GM19372 (cell line): ENCODE data around the gene GRM8.

Source experiments
- ATAC-seq: cut with Tn5 transposase; IDR thresholded peaks from one replicate; pipeline ENCODE4 v1.9.1; 2021; ENCODE audit warnings: mild to moderate bottlenecking, low read depth, moderate library complexity; ENCODE audit not compliant: unreplicated experiment

GRM8 gene

DNA sequence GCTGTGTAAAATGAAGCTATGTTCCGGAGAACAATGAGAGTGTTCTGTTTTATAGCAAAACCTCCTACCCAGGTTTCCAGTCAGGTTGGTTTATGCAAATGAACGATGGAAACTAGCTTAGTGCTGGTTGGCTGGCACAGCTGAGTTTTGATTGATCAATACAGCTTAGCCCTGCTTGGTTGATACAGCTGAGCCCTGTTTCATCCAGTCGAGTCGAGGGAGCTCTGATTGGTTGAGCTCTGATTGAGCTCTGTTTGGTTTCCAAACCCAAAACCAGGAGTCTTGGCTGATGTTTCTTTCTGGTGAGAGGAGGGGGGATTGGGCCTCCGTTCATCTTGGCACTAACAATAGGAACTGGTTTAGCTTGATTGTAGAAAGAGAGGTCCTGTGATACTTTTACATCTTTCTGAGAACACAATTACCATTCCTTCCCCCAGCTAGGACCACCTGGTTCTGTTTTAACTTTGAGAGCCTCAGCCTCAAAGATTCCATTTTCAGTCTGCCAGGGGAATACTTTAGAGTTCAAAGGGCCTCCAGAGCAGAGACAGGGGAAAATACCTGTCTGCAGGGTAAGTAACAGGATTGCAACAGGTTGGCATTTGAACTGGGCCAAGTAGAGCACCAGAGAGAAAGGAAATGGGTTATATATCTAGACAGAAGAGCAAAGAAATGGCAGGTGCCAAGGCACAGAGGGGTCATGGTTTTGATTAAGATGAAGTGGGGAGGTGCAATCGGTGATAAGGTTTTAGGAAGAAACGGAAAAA, 210.9 kb downstream of the GRM8 start:
- no peak for ATAC-seq

DNA sequence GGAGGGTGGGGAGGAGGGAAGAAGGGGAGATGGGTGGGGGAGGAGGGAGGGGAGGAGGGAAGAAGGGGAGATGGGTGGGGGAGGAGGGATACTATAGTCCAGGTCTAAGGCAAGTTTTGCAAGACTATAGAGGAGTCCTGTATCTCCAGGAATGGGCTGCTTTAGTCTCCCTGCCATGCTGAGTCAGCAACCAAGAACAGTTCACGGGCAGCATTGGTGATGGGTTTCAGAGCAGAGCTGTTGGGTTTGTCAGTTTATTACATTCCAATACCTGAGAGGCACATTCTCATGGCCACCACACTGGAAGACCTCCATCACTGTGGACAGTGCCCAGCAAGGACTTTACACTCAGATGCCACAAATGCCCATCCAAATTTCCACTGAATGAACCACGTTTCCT, 212.7 kb downstream of the GRM8 start:
- ATAC-seq, result no peak

DNA sequence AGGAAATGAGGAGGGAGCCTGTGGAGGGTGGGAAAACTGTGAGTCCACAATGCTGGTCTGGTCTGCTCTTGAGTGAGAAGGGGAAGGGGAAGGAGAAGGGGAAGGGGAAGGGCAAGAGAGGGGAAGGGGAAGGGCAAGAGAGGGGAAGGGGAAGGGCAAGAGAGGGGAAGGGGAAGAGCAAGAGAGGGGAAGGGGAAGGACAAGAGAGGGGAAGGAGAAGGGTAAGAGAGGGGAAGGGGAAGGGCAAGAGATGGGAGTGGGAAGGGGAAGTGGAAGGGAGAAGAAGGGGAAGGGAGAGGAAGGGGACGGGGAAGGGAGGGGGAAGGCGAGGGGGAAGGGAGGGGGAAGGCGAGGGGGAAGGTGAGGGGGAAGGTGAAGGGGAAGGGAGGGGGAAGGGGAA, 213.2 kb downstream of the GRM8 start:
- ATAC-seq, result no peak

DNA sequence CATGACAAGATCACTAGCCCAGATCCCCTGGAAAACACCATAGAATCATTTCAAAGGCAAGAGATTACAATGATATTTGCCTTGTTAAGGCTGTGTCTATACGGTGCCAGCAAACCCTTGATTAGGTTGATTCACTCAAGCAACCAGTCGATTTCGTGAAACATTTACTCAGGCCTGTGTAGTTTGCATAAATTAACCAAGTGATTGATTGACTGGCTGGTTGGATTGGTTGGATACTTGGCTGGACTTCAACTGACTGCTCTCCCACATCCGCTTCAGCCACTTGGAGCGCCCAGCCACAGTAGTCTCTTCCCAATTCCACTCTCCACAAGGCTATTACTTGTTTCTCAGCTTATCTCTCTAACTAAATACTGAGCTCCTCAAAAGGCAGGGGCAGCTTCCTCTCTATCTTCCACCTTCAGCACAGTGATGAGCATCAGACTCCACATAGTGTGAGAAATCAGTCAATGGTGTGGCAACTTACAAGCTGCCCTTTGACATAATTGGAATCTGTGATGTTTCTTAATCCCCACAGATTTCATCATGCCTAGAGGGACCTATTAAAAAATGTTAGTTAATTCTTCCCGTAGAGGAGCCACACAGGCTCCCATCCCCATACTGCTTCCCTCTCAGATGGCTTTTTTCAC, 217.4 kb downstream of the GRM8 start:
- no peak for ATAC-seq

DNA sequence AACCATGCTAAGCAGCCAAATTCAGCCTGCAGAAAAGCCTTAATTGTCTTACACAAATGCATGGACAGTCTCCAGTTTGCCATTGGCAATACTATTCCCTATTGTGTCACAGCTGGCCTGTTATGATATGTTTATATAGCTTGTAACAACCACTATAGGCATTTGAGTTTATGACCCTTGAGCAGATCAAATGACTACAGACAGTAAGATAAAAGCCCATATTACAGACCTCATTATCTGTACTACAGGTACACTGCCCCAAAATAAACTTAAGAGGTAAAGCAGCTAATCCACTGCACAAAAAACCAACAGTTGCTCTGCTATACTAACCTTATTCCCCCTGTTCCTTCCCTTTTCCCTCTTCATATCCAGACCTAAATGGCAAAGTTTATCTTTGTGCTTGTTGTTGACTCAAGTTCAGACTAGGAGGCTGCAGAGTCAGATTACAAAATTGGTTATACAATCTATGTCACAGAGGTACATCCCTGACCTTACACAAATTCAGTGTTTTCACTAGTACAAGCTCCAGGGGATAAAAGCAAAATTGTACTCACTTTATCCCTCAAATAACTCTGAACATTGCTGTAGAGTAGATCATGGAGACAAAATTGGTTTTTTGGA, 218.4 kb downstream of the GRM8 start:
- no peak for ATAC-seq

DNA sequence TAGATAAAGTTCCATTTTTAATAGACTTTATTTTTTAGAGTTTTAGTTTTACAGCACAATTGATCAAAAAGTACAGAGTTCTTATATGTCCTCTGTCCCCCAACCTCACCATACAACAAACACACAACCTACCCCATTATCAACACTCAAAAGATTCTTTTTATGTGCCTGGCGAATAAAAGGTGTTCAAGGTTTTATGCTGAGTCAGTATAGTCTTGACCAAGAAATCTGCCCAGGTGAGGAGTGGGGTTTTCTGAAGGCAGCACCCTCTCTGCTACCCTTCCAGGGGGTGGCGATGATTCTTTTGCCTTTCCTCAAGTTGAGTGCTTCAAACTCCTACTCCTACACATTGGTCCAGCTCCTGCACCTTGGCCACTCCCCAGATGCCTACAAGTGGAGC, 222.9 kb downstream of the GRM8 start:
- no peak for ATAC-seq

DNA sequence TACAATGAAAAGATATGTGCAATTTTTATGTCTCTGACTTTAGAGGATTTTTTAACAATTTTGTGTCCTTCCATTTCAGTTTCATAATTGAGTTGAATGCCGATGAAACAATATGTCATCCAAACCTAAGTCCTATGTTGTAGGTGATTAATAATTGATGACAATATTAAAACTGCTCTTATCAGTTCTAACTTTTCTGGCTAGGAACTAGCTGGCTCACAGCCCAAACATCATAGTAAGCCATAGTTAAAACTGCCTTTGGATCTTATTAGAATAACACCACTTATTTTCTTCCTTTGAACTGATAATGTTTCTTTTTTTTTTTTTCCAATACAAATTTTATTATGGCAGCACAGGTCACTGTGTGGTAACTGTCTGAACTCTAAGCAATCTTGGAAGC, 230.9 kb downstream of the GRM8 start:
- ATAC-seq, result no peak

DNA sequence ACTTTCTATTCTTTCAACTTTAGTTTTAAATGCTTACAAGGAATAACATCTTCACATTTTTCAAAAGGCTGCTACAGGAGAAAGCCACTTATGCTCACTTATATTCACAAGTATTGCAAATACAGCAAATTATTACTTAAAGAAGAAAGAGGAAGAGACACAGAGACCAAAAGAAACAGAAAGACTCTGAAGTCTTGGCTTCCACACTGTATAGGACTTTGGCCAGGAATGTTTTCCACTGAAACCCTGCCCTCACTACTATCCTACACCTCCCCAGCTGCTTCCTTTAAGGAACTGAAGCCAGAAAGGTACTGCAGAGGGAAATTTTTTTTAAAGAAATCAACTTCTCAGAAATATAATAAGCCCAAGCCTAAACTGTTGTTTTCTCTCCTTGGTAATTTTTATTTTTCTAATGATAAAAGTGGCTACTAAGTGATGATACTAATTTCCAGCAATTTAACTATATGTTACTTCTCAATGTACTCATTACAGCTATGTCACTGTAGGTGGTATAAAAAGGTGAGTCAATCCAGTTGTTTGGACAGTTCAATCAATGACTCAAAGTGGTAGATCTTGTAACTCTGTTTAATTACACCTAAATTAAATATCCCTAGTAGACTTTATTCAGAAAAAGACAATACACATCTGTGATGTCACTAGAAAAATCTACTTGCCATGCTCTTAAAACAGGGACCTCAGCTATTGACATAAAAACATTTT, 231.6 kb downstream of the GRM8 start:
- ATAC-seq, result no peak

DNA sequence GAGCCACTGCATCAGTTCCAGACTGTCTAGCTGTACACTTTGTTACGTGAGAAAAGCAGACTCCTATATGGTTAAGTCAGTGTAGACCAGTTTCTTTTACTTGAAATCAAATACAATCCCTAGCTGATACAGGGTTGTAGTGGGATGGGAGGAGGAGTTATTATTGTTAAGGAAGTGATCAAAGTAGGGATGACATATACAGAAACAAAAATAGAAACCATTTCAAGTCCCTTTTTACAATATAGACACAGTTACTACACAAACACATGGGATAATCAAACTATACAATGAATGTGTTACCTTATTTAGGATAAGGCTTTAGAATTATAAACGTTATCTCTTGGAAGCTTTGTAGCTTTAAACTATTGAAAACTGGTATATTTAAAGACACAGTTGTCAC, 233.9 kb downstream of the GRM8 start:
- ATAC-seq, result no peak

DNA sequence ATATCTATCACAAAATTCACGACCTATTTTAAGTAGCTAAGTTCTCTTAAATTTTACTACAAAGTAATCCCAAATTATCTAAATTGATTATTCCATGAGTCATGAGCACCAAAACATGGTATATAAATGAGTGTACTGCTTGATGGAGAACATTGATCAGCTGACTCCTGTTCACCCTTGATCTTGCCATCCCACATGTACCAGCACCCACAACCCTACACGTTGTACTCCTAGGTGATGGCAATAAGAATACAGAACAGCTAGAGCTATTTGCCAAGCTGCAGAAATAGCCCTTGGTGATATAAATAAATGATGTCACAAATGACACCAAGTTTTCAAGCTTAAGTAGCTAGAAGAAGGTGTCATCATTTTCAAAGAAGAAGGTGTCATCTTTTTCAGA, 235.5 kb downstream of the GRM8 start:
- ATAC-seq, result no peak

DNA sequence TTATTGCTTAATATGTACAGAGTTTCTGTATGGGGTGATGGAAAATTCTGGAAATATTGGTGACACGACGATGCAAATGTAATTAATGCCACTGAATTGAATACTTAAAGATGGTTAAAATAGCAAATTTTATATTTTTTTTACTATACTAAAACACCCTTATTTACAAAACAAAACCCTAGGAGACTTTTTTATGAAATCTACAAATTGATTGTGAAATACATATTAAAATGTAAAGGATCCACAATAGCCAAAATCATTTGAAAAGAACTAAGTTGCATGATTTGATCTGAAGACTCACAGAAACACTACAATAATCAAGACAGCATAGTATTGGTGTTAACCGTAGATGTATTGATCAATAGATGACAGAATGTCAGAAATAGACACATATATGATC, 252.0 kb downstream of the GRM8 start:
- no peak for ATAC-seq

DNA sequence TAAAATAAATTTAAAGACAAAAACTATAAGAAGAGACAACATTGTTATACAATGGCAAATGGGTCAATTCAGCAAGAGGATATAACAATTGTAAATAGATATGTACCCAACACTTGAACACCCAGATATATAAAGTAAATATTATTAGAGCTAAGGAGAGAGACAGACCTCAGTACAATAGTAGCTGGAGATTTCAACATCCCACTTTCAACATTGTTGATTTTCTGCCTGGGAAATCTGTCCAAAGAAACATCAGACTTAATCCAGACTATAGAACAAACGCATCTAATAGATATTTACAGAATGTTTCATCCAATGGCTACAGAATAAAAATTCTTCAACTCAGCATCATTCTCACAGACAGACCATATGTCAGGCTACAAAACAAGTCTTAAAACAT, 256.1 kb downstream of the GRM8 start:
- no peak for ATAC-seq

DNA sequence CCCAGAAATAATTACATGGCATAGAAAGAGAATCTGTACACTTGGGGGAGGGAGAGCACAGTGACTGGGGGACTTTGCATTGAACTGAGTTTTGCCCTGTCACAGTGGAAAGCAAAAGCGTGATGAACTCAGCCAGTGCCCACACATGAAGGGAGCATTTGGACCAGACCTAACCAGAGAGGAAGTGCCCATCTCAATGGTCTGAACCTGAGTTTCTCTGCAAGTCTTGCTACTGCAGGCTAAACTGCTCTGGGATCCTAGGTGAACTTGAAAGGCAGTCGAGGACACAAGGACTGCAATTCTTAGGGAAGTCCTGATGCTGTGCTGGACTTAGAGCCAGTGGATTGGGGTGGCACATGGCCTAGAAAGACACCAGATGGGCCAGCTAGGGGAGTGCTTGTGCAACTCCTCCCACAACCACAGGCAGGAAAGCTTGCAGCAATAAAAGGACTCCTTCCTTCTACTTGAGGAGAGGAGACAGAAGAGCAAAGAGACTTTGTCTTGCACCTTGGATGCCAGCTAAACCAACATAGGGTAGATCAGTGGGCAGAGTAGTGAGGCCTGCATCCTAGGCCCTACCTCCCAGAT, 259.0 kb downstream of the GRM8 start:
- ATAC-seq, result no peak

DNA sequence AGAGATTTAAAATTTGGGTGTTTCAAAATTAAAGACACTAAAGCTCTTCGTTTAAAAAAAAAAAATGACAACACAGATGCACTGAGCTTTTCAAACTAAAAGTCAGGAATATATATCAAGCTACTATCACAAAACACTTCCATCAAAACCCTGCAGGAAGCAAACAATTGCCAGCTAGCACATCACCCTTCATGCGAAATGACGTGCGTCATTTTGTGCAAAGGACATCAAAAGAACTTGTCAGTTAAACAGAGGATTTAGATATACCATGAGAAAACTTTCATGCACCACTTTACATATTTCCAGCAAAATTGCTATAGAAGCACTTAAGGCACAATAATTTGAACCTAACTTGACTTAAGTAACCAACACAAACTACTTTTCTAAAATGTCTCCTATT, 264.7 kb downstream of the GRM8 start:
- ATAC-seq, result no peak

DNA sequence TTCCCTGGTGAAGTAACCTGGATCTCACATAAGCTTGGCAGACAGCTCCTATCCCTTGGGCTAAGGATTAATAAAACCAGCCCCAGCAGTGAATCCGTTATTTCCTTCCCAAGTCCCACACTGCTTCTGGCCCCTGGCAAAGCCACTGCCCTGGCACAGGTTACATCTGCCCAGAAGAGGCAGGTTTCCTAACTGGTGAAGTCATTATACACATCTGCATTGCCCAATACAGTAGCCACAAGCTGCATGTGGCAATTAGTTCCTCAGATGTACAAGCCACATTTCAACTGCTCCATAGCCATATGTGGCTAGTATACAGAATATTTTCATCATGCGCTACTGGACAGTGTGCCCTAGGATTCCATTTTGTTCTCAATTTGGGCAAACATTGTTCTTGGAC, 273.0 kb downstream of the GRM8 start:
- ATAC-seq, result no peak

DNA sequence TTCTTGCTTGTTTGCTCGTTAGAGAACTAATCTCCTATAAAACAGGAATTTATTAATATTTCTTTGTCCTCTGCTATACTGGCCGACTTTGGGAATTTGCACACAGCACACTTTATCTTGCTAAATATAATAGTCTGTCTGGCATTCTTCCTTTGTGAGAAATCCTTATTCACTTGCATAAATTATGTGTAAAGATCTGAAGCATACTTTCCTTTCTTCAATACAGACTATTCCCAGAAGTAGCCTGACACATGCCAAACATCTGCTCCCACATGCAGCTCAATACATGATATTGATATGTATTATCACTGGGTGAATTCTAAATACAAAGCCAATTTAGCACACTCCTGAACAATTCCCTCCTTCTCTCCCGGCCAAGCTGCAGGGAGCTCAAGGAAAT, 273.9 kb downstream of the GRM8 start:
- no peak for ATAC-seq

DNA sequence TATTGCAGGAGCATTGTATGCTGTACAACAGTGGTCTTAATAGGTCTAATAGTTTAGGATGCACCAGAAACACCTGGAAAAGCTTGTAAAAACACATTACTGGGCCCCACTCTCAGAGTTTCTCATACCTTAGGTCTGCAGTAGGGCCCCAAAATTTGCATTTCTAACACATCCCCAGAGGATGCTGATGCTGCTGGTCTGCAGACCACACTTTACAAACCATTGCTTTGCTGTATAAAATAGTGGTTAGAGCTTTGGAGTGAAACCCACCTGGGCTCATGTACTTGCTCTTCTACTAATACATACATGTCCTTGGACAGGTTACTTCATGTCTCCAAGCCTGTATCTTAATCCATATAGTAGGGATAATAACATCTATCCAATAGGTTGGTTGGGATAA, 279.7 kb downstream of the GRM8 start:
- no peak for ATAC-seq

DNA sequence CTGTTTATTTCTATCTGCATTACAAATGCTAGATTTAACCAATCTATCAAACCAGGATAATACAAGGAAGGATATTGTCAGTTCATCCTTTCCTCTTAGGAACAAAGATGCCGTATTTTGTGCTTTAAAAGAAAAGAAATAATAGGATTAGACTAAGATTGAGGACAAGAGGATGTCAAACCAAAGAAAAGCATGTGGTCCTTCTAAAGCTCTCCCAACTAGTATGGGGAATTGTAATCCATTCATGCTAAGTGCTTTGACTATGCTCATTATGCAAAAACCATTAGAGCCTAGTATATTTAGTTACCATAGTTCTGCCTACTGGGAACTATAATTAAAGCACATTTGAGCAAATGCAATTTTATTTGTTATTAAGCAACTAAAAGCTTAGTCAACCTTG, 280.2 kb downstream of the GRM8 start:
- ATAC-seq, result no peak

DNA sequence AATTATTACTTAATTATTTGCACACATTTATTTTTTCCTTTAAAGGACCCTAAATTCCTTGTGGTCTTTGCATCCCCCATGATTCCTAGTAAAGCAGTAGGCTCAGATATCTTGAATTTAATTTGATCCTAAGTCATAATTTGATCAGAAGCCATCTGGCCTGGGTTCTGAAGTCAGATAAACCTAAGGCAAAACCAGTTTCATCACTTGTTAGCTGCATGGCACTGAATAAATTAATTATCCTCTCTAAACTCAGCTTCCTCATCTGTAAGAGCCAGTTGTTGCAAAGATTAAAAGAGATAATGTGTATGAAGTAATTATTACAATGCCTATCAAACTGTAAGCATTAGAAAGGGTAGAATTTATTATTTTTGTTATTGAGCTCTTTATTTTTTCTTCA, 293.1 kb downstream of the GRM8 start:
- ATAC-seq, result no peak

DNA sequence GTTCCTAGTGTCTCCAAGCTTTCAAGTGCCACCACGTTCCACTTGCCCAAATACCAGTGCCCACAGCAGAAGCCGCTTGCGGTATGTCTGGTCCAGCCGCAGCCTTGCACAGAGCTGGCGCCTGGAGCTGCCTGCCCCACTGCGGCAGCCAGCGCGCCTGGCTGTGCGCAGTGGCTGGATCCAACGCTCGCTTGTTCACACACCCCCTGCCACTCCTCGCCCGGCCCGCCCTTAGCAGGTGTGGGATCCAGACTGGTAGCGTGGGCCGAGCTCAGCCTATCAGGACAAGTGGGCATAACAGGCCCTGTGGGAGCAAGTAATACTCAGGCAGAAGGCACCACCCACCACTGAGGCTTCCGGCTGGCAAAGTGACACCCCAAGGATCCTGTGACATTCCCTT, 294.4 kb downstream of the GRM8 start:
- ATAC-seq, result no peak

DNA sequence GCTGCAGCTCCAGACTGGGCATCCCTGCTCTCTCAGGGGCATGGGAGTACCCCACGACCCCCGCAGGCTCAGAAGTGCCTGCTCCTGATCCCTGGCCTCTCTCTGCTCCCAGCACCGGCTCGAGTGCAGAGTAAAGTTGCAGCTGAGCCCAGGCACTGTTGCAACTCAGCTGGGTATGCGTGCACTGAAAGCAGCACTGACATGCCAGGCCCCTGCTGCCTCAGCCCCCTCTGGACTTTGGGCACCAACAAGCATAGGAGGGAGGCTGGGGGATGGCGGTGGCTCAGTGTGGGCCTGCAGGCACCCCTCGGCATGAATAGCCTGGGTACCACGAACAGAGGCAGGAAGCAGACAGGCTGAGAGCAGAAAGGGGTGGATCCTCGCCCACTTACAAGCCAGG, 295.3 kb downstream of the GRM8 start:
- no peak for ATAC-seq
